Adrenal gland (tissue), 12 donors: ENCODE results near the gene TRAPPC6A. TPM values are rescaled to one million over a fixed set of nuclear protein-coding genes. Genes with fewer than 3 reads are reported as not detected.
"Not testable (repeated sequence)": the region's sequence is repeated elsewhere in the genome, so short reads cannot be mapped to it uniquely, and the experiment has no call there.

ENCODE experiments used
- DNase-seq, 7 donors: peaks; one replicate each; pipeline ENCODE4 v3.0.0-alpha.2; 2019 to 2020
- H3K27ac ChIP-seq, 5 donors: fragments of 200-600 bp; sonication (generic) in 4 of 5; 1 replicate in 3 of 5; 2 replicates in 2 of 5; pipeline versions ENCODE4 v1.5.1 to v1.8.0; 2016 to 2020; ENCODE audit warnings: mild to moderate bottlenecking in 1 of 5
- H3K27me3 ChIP-seq: fragments of 200-600 bp; 2 replicates; pipeline ENCODE4 v1.8.0; 2021
- H3K36me3 ChIP-seq, 2 donors: fragments of 200-600 bp; replicated peaks in 1 of 2; 1 replicate in 1 of 2; 2 replicates in 1 of 2; pipeline versions ENCODE4 v1.5.1 to v1.8.0; 2018 to 2022
- H3K4me1 ChIP-seq, 2 donors: fragments of 200-600 bp; replicated peaks in 1 of 2; 1 replicate in 1 of 2; 2 replicates in 1 of 2; pipeline versions ENCODE4 v1.5.1 to v1.8.0; 2018 to 2021
- H3K4me3 ChIP-seq, 4 donors: fragments of 200-600 bp; sonication (generic) in 3 of 4; one replicate each; pipeline ENCODE4 v1.5.1; 2016 to 2018
- H3K9me3 ChIP-seq, 3 donors: fragments of 200-600 bp; sonication (generic) in 1 of 3; replicated peaks in 1 of 3; 1 replicate in 2 of 3; 2 replicates in 1 of 3; pipeline versions ENCODE4 v1.5.1 to v1.8.0; 2016 to 2021
- CTCF ChIP-seq, 6 experiments: fragments of 450-650 bp in 4 of 6; fragments of 200-600 bp in 2 of 6; sonication (generic) in 1 of 6; IDR thresholded peaks; 1 replicate in 5 of 6; 2 replicates in 1 of 6; pipeline versions ENCODE4 v1.5.1 to v1.8.0; 2016 to 2021; ENCODE audit warnings: antibody characterized with exemption in 6 of 6, mild to moderate bottlenecking in 2 of 6, moderate library complexity in 1 of 6
- POLR2A ChIP-seq, 2 donors: fragments of 450-650 bp; IDR thresholded peaks; one replicate each; pipeline ENCODE4 v1.6.1; 2017; ENCODE audit warnings: antibody characterized with exemption in 2 of 2, mild to moderate bottlenecking in 2 of 2, moderate library complexity in 1 of 2
- WGBS, 4 donors: extraction: QIAGEN DNeasy Blood & Tissue Kit in 2 of 4; methylation state at CpG; one replicate each; pipeline versions ENCODE4 v1.1.5 to v1.1.7; 2013 to 2017; 5-methylcytosine and 5-hydroxymethylcytosine counted together
- intact Hi-C, 2 donors: fragments of 100-400 bp; cut with DNase I; formaldehyde crosslinking; loops; one replicate each; pipeline versions ENCODE4 v1.14.1 to v1.15.0; 2022 to 2023
- polyA plus RNA-seq, 3 donors: library from polyadenylated mRNA; stranded (reverse); fragments of 200-250 nt in 2 of 3; fragments of 350-450 nt in 1 of 3; fragmentation: Illumina TruSeq in 1 of 3; extraction: RNeasy Lipid Tissue Mini Kit (QIAGEN cat#74804) in 1 of 3; gene quantifications; one replicate each; pipeline ENCODE4 v1.2.3, GENCODE V29; 2013 to 2014
- total RNA-seq, 9 donors: library from RNA; depleted of rRNA in 4 of 9; stranded (reverse); fragments of >200 nt in 4 of 9; fragments of 120-200 nt in 1 of 9; fragmentation: NEBNext Ultra II Directional in 1 of 9; extraction: Animal tissue kit (Norgen Biotek cat#: 25700) in 1 of 9; gene quantifications; one replicate each; pipeline versions ENCODE4 v1.1.0 to v1.2.4, GENCODE V29; 2013 to 2023
- donor health status: healthy with polysubstance abuse.
- donor health status: Bipolar disorder and iron deficiency.
- donor health status: DM: yes; HTN: yes; CAD: no.
- donor health status: DM: no; HTN: no; CAD: no.
- donor health status: DM: no; HTN: no; CAD: no.
- donor health status: DM: yes; HTN: yes; CAD: no.

The TRAPPC6A gene
- total and polyA plus RNA-seq, 12 donors: 5.1 to 71.4 (median 35.5) TPM

- H3K27ac ChIP-seq: no peak overlapping the region
- intact Hi-C loops: no loop called here
- DNase-seq: no peak
- WGBS, 4 donors: 83 to 89% (median 86%) methylated on average over 3 to 11 of the region's 11 CpGs
- peaks cover 24 to 53% of the 10 kb centered on the region in 2 donors for H3K4me1 ChIP-seq
- H3K9me3 ChIP-seq: no peaks in the 10 kb centered on the region
- no peak for TF ChIP-seq POLR2A (IDR thresholded peaks at IDR 0.05)
- no peak for TF ChIP-seq CTCF (IDR thresholded peaks at IDR 0.05)
- H3K4me3 ChIP-seq: no peak overlapping the region
- H3K27me3 ChIP-seq: no peaks in the 10 kb centered on the region
- no peaks in the 10 kb centered on the region for H3K36me3 ChIP-seq
Measured at GRCh38 chr19:45121827-45122345, 56.2 kb downstream of the TRAPPC6A start.

- 85 to 92% (median 88%) methylated on average over 6 of the region's 6 CpGs for WGBS, 4 donors
- TF ChIP-seq CTCF (IDR thresholded peaks at IDR 0.05) (no peak), POLR2A (IDR thresholded peaks at IDR 0.05) (no peak)
- no peaks in the 10 kb centered on the region for H3K9me3 ChIP-seq
Measured at GRCh38 chr19:45119582-45119981, 58.5 kb downstream of the TRAPPC6A start.

GRCh38 chr19:45118591-45119355 is 59.3 kb downstream of the TRAPPC6A start:
- H3K27me3 ChIP-seq, H3K36me3 ChIP-seq, DNase-seq, H3K9me3 ChIP-seq, H3K4me3 ChIP-seq, intact Hi-C loops: not testable (repeated sequence)
- peak overlapping the region in 4 of 5 donors; percentile 25 to 92 (median 90) for H3K27ac ChIP-seq
- WGBS, 4 donors: 42 to 60% (median 50%) methylated on average over 14 to 18 of the region's 18 CpGs
- H3K4me1 ChIP-seq: peaks cover 24 to 44% of the 10 kb centered on the region in 2 donors

More at GRCh38 chr19:45119582-45119981, 58.5 kb downstream of the TRAPPC6A start:
- Histone ChIP-seq H3K4me1 (peaks cover 24 to 44% of the 10 kb centered on the region in 2 donors), H3K4me3 (no peak overlapping the region), H3K36me3 (no peaks in the 10 kb centered on the region), H3K27me3 (no peaks in the 10 kb centered on the region), H3K27ac (peak overlapping the region in 1 of 5 donors; percentile 92)
- intact Hi-C loops: no loop called here
- no peak for DNase-seq

- TF ChIP-seq POLR2A (IDR thresholded peaks at IDR 0.05) (peak in 1 of 2 donors; percentile 3), CTCF (IDR thresholded peaks at IDR 0.05) (no peak)
- H3K27me3 ChIP-seq: no peaks in the 10 kb centered on the region
- H3K27ac ChIP-seq: peak overlapping the region; percentile 14 to 92 (median 89)
- 14 to 76% (median 41%) methylated on average over 1 to 5 of the region's 5 CpGs for WGBS, 4 donors
- no peaks in the 10 kb centered on the region for H3K9me3 ChIP-seq
- H3K36me3 ChIP-seq: no peaks in the 10 kb centered on the region
- peaks cover 24 to 50% of the 10 kb centered on the region in 2 donors for H3K4me1 ChIP-seq
- no peak for DNase-seq
- no peak overlapping the region for H3K4me3 ChIP-seq
- intact Hi-C loops: no loop called here
Measured at GRCh38 chr19:45118106-45118505, 59.9 kb downstream of the TRAPPC6A start.
